CD4-positive, alpha-beta T cell treated with Interleukin-6 at 100 ng/mL for 8 hours (primary cell): Measurements from ENCODE around the gene RNGTT.

Source experiments
- DNase-seq: peaks from one replicate; pipeline ENCODE4 v3.0.0-alpha.2; 2020; ENCODE audit warnings: mixed read lengths, low spot score

Gene RNGTT

DNA sequence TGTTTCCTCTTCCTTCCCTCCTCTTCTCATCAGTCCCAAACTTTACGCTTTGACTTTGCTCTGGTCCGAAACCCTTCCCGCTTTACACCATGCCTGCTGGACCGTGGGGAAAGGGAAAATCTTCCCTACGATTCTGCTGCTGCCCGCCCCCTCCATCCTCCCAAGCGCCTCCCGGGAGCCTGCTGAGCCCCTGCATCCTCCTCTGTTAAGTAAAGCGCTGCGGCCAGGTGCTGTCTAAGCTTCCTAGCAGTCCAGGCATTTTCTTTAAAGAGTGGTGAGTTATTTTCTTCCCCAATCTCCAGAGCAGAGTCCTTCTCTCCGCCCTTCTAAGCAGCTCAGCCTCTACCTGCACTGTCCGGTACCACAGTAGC lies 376.3 kb downstream of the RNGTT start:
- DNase-seq = no peak

DNA sequence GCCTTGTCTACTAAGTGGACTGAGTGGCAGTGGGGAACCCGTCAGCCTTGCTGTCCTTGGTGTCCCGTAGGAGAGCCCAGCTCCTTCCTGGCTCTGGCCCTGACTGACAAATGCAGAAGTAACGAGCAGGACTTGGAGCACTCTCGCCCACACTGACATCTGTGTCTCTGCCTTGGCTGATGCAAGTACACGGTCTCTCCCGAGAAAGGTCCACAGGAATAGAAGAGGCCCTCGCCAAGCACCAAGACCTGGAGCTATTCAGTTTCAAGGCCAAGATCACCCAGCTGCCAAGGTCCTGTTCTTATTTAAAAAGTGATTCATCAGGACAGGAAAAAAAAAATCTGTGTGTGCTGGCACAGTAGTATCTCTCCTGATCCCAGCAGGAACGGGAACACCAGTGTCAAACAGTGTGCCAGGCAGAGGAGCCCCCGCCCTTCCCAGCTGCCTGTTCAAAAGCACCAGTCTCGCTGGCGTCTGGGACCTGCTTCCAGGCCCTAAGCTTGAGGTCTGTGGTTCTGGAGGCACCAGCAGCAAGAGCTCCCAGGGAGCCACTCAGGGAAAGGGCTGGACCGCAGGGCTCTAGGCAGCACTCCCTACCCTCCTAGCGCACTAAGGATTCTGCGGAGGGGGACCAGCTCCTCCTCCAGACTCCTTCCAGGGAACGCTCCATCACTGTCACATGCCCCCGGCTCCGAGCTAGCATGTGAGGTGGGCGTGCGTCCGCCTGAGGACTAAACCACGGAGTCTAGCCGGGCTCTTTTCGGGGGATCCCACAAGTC lies 376.9 kb downstream of the RNGTT start:
- no peak for DNase-seq

DNA sequence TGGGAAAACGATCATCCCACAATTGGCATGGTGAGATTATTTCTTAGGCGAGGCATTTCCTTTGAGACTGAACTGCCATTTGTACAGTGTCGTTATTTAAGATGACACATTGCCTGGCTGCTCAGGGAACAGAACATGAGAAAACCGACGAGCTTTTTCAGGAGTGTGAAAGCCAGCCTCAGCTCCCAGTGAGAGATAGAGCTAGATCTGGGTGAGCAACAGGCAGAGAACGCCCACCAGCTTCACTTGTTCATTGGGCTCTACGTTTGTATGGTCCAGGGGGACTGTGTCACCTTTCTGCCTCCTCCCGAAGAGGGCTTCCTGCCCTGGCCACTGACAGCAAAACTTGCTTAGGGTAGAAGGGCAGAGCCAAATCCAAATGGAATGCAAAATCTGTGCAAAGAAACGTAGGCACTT lies 378.1 kb downstream of the RNGTT start:
- no peak for DNase-seq

DNA sequence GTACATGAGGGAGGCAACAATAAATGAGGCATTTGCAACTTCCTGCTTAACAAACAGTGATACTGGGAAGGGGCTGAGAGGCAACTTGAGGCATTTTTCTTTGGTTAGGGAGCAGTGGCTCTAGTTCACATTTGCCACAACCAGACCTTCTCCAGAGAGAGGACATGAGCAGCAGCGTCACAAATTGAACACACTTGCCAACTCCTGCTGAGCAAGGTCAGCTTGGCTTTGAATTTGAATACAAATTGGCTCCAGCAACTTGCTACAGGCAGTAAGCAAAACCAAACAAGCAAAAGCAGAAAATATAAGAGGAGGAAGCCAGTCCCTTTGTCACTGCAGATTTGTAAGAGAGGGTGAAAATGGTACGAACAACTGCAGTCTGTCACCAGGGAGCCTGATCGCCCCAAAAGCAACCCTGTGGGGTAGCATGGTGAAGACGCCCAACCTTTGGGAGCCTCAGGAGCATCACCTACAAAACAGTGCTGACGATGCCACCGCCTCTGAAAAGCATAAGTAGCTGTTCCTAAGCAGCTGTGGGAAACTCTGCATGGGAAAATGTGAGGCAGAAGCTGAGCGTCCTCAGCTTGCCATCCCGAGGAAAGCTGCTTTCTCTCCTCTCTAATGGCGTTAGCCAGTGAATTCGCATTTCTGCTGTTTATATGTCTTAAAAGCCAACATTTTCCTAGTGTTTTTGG lies 378.7 kb downstream of the RNGTT start:
- no peak for DNase-seq

DNA sequence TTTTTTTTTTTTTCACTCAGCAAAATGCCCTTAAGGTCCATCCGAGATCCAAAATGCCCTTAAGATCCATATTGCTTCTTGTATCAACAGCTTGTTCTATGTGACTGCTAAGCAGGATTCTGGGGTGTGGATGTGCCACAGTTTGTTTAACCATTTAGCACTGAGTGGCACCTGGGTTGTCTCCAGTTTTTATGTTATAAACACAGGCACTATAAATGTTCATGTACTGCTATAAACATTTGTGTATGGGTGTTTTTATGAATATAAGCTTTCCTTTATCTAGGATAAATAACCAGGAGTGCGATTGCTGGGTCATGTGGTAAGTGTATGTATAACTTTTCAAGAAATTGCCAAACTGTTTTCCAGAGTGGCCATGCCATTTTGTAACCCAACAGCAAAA lies 386.0 kb downstream of the RNGTT start:
- DNase-seq = no peak

DNA sequence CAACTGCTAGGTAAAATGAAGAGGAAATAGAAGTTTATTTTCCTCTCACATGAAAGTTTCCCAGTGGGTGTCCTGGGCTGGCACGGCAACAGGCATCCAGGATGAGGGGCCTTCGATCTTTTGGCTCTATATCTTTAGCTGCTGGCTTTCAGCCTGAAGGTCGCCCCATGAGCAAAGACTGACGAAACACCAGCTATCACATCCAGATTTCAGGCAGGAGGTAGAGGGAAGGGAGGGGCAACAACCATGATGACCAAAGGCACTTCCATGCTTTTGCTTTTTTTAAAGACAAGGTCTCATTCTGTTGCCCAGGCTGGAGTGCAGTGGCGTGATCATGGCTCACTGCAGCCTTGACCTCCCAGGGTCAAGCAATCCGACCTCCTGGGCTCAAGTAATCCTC lies 387.9 kb downstream of the RNGTT start:
- DNase-seq = no peak

DNA sequence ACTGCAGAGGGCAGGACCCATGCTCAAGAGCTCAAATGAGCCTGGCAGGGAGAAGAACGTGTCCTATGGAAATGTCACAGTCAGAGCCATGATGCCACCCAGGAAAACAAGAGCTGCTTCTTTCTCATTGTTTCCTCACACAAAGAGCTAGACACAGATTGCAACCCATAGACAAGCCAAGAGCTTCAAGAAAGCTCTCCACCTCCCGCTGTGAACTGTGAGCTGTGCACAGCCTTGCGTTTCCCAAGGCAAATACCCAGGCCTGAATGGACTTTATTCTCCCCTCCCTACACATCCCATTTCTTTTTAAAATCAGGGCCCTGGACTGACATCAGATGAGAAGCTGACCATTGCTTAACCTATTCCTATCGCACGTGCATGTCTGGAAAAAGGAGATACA lies 388.8 kb downstream of the RNGTT start:
- no peak for DNase-seq

DNA sequence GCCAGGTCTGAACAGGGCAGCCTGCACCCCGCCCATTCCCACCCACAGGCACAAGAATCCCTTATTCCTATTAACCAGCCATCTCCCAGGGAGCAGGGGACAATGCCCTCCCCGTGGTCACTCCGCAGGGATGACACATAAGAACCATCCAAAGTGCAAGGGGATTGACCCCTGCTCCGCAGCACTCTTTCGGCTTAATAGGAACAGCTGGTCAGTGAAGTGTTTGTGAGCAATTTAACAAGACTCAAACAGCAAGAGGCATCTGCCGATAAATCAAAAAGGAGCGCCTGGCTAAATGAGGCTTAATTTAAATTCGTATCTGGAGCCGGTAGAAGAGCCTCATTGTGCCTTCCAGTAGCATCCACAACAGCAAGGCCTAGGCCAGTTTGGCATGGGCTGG lies 389.4 kb downstream of the RNGTT start:
- DNase-seq = no peak

DNA sequence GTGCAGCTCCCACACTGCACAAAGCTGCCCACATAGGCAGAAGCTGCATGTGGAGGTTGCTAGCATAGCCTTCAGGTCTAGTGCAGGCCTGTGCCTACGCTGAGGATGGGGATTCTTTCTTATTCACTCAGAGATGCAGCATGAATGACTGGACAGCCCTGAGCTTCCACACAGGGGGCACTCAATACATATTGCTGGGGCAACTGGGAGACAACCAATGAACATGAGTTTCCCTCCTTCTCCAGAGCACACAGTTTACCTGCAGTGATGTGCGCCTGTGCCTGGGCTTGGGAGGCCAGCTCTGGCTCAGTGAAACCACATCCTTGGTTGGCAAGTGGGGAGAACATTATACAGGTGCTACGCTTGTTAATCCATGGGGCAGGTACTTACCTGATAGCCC lies 389.9 kb downstream of the RNGTT start:
- DNase-seq = no peak

DNA sequence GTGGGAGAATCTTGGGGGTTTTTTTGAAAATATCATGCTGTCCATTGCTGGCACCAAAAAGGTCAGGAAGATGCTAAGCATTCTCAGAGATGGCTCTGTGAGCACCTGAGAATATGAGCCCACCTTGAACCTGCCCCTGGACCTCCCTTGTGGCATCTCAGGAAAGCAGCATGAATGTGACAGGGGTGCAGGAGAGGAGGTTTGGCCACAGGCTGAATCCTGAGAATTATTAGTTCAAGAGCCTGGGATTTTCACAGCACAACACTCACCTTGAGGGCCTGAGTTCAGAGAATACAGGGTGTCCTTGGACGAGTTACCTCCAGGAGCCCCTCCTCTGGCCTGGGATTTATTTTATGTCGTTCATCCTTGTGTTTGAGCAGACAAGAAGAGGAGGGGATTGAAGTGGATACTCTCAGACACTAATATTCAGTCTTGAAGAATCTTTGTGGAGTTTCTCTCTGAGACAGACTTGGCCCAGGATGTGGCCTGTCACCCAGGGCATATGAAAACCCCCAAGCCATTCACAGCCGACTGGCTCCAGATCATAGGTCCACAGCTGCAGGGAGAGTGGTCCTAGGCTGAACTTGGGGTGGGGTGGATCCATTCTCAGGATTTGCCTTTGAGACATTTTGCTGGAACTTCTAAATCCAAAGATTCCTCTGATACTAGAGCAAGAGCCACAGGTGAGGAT lies 390.8 kb downstream of the RNGTT start:
- DNase-seq = no peak

DNA sequence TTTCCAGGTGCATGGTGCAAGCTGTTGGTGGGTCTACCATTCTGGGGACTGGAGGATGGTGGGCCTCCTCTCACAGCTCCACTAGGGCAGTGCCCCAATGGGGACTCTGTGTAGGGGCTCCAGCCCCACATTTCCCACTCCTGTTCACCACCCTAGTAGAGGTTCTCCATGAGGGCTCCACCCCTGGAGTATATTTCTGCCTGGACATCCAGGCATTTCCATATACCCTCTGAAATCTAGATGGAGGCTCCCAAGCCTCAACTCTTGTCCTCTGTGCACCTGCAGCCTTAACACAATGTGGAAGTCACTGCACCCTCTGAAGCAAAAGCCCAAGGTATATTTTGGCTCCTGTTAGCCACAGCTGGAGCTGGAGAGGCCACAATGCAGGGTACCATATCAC lies 393.5 kb downstream of the RNGTT start:
- DNase-seq = no peak

DNA sequence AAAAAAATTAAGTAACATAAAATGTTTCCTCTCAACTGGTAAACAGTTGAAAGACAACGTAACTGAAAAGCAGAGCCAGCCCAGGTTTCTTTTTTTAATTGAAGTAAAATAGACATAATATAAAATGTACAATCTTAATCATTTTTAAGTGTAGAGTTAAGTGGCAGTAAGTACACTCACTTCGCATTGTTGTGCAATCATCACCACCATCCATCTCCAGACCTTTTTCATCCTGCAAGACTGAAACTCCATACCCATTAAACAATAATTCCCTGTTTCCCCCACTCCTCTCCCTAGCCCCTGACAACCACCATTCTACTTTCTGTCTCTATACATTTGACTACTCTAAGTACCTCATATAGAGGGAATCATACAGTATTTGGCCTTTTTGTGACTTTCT lies 395.7 kb downstream of the RNGTT start:
- no peak for DNase-seq

DNA sequence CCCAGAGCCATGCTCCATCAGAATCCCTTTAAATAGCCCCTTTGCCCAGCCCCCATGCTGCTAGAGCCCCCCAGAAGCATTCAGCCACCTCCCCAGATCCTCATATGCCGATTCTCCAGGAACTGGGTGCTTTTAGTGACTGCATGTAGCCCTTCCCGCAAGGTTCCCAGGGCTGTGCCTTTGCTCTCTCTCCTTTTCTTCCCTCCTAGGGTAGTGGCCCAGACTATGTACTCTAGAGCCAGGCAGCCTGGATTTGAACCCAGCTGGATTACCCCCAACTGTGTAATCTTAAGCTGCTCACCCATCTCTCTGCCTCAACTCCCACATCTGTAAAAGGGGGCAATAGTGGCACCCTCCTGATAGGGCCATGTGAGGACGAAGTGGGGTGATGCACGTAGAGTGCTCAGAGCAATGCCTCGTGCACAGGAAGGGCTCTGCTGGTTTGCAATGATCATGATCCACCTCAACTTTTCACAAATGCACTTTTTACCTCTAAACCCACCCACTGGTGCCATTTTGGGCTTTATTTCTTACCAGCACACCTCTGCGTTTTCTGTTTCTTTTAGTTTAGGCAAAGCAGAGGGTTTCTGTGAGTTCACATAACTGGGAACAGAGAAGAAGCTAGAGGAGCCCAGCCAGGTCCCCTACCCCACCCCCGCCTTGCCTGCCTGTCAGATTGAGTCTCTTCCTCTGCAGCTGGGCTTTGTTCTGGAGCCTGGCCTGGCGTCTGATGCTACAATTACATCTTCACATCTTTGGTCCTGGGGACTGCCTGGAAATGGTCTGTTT lies 396.5 kb downstream of the RNGTT start:
- DNase-seq = no peak

DNA sequence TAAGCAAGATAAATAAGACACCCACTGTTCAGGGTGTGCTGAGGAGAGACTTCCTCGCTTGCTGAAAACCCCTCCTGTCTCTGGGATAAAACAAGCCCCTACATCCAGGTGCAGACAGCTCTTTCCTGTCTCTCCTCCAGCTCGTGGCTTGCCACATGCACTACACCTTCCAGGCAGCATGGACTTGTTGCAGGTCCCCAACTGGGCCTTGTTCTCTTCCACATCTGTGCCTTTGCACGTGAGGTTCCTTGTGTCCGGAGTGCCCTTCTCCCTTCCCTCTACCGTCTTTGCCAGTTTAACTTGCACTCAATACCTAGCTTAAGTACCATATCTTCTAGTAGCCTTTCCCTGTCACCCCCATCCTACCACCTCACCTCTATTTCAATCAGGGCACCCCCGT lies 397.6 kb downstream of the RNGTT start:
- DNase-seq = no peak

DNA sequence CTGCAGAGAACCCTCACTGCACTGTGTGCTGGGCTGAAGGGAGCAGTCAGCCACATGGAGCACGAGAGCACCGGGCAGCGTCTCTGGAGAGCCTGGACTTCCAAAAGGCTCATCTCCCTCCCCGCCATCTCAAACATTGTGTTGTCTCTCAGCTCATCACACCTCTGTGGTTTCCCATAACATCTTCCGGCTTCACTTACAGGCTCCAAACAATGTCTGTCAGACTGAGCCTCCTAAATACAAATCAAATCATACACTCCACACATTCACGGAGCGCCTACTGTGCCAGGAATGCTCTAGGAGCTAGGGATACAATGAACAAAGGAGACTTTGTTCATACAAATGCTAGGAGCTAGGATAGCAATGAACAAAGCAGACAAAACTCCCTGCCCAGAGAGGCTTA lies 398.0 kb downstream of the RNGTT start:
- DNase-seq = no peak

DNA sequence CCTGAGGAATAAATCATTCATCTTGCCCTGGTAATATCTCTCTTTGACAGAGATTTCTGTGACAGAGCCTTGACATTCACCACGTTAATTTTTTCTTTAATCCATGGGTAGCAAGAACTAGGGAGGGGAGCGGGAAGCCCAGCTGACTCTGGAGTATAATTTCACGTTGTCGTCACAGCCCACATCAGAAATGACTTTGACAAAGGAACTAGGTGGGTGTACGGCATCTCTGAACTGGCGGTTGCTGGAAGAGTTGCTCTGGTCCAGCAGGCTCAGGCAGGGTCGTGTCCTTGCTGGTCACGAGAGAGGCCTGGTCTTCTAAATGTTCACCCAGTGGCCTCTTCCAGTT lies 400.2 kb downstream of the RNGTT start:
- no peak for DNase-seq

DNA sequence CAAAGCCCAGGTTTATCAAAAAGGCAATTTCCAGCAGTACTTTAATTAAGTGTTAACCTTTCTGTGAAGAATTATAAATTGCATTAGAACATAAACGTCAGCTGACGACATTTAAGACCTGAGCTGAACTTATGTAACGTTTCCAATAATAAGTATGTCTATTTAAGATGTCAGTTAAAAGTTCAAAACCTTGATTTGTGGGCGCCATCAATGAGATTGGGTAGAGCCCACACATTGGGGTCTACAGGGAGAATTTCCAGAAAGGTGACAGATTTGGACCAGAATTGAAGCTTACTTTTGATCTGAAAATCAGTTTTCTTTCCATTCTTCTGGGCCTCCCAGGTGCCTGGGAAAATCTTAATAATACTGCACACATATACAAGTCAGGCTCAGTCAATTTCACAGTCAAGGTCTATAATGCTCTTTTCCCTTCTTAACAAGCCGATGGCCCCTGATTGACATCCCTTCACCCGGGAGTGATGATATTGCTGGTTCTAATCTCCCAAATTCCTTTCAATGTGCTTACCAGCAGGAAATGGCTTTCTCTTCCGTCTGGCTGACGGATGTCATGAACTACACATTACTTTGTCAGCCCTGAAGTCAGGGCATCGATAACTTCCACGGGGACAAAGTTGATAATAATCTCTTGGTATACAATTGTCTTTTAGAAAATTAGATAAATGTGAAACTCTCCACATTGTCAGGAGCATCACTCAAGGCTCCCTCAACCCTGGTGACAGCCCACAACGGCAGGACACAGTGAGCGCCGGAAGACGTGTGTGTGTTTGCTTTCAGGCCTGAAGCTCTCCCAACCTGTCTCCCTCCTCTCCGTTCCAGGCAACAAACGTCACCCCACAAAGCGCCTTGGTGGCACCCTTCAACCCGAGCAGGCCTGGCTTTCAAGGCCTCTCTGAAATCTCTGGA lies 400.8 kb downstream of the RNGTT start:
- no peak for DNase-seq

DNA sequence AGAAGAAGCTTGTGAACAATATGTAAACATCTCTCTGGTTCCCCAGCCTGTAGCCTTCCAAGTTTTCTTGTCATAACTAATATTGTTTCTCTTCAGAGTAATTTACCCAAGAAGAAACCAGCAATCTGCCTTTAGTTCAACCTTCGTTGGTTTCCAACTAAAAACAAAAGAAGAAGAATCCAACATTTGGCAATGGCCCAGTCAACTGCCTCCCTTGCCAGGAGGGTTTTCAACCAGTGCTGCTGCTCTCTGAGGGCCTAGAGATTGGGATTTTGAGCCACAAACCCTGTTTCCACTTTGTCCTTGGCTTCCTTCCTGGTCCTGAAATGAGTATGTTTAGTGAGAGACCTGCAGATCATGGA lies 401.5 kb downstream of the RNGTT start:
- DNase-seq = no peak

DNA sequence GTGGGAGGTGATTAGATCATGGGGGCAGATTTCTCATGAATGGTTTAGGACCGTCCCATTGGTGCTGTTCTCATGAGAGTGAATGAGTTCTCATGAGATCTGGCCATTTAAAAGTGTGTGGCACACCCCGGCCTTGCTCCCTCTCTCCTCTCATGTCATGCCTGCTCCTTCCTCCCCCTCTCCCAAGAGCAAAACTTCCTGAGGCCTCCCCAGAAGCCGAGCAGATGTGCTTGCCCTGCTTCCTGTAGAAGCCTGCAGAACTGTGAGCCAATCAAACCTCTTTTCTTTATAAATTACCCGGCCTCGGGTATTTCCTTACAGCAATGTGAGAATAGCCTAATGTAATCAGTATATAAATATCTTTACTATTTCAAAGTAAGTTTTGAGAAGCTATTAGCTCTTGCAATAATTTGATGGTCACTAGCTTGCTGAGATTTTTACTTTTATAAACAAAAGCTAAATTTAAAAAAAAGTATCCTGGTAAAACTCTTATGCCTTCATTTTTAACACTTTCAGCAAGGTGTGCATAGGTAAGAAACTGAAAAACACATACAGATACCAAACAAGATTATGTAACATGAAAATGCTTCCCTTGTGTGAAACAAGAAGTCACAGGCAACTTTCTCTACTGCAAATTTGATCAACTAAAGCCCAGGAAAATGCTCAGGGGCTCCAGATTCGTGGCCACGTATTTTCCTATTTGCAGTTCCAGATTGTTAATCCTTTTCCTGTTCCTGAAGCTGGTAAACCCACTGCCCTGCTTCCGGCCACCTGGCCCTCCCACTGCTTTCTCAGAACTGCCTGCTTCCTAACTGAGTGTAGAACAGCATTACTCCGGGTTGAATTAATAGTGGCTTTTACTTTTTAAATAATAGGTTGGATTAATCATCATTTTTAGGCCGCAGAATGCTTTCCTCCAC lies 402.1 kb downstream of the RNGTT start:
- DNase-seq = no peak
